HG02763 (cell line): ENCODE measurements around the gene PAK4.
"Not testable (repeated sequence)": the region's sequence is repeated elsewhere in the genome, so short reads cannot be mapped to it uniquely, and the experiment has no call there.

Experiments
- ATAC-seq: cut with Tn5 transposase; IDR thresholded peaks from one replicate; pipeline ENCODE4 v1.9.1; 2021; ENCODE audit warnings: mild to moderate bottlenecking, moderate library complexity; ENCODE audit not compliant: unreplicated experiment

The PAK4 gene

DNA sequence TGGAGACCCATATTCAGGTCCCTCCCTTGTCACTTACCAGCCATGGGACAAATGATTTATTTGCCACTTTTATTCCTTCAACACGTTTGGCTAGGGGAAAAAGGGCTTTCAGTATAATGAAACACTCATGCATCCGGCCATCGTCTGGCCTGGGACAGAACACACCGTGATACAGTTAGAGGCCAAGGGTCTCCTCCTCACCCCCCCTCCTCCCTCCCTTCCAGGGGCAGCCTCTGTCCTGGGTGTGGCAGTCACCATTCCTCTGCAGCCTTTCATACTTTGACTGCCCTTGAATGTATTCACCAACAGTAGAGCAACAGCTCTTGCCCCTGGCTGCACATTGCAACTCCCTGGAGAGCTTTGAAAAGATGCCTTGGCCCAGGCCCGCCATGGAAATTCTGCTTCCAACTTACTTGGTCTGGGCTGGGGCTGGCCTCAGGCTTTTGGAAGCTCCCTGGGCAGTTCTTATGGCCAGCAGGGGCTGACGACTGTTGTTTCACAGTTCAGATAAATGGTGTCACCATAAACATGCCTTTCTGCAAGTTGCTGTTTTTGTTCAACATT, 3.0 kb downstream of the PAK4 start:
- no peak for ATAC-seq

DNA sequence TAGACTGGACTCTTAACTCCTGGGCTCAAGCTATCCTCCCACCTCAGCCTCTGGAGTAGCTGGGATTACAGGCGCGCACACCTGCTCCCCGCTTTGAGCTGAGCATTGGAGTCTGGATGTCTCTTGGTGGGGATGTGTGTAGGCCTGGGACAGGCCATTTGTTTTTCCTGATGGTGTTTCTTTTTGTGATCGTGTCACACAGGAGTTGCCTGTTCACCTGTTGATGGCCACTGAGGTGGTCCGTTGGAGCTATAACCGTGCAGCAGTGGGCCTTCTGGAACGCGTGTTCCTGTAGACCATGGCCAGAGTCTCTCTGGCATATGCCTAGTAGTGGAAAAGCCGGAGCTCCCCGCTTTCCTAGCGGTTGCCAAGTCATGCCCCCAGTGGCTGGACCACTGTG, 3.5 kb downstream of the PAK4 start:
- ATAC-seq, result no peak

DNA sequence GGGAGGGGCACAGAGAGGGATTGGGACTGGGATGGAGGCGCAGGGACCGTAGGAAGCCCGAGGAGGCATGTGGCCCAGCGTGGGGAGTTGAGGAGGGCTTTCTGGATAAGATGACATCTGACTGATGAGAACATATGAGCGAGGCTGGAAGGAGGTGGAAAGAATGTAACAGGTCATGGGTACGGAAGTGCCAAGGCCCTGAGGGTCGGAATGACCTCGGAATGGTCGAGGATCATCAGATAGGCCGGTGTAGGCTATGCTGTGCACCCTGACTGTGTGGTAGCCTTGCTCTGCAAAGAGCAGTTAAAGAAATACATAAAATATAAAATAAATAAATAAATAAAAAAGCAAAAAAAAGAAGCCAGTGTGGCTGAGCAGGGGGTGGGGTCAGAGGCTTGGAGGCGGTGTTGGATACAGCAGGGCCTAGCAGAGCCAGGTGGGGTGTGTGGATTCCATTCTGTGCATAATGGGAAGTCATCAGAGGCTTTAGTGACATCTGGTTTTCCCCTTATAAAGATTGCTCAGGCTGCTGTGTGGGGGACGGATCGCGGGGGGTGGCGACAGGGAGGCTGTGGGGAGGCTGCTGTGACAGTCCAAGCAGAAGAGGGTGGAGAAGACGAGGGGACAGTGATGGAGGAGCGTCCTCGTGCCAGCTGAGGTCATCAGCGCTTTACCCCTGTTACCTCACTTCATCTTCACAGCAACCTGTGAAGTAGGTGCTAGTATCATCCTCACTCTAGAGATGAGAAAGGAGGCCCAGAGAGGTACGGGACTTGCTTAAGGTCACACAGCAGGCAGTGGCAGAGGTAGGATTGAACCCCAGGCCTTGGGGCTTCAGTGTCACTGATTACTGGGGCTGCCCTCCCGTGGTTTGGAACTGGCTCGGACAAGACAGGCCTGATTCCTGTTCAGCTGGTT, 5.0 kb downstream of the PAK4 start:
- no peak for ATAC-seq

DNA sequence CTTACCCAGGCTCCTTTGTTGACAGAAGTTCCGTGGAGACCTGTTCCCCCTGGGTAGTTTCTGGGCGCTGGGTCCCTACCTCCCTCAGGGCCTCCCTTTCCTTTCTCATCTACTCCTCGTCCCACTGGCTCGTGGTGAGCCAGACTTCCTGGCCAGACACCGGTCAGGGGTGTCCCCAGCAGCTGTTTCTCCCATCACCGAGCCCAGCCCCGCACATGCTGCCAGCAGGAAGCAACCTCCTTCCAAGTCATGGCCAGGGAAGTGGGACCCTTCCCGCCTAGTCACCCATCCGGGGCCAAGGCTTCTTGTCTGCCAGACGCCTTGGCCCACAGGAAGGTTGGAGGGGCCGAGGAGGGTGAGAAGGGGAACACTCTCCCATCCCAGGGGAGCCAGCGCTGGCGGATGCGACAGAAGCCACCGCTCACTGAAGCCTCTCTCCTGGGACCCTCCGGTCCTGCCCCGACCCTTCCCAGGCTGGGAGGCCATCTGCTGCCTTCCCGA, 5.7 kb downstream of the PAK4 start:
- no peak for ATAC-seq

DNA sequence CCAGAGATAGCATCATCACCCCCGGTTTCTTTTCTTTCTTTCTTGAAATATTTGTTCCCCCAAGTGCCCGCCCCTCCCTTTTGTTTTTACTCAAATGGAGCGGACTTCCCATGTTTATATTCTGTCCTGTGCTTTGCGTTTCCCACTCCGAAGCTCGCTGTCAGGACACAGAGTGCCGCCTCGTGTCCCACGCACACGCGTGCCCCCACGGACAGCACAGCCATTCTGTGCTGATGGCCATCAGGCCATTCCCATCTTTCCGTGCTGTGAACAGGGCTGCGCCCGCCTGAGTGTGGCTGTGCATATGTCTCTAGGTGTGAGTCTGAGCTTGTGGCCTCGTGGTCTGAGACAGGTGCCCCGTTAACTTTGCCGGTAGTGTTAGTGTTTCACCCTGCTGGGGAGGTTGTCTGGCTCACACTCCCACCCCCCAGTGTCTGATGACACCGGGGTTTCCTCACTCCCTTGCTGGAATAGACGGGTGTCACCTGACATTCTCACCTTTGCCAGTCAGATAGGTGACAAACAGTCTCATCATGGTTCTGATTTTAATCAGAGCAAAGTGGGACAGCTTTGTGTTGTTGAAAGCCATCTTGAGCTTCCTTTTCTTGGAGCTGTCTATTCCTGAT, 6.9 kb downstream of the PAK4 start:
- no peak for ATAC-seq

DNA sequence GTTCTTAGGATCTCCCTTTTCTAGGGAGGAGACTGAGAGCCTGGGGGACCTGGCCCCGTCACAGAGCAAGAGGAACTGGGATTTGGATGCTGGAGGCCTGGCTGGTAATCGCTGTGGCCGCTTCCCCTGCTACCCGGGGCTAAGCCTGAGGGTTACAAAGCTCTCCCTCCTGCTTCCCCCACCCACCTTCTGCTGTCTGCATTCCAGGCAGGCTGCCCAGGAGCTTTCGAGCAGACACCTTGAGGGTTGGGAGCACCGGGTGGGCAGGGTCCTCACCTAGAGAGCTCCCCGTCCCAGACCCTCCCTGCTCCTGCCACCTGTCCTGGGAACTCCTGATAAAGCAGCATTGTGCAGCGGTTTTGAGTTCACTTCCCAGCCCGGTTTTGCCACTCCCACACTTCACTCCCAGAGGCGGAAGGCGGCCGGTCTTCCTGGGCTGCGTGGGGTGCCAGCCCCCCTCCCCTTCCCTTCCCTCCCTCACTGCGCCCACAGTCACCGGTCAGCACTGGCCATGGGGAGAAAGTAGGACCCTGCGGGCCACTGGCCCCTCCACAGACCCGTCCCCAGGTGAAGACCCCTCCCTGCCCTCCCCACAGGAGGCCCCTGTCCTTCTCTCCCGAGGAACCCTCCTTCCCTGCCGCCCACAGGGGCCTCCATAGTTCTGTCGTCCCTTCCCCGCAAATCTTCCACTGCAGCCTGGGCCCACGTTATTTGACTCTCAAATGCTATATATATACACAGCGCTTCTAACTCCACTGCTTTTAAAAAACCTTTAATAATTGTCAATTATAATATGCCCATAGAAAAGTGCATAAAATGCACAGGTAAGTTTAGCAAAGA, 8.1 kb downstream of the PAK4 start:
- no peak for ATAC-seq

DNA sequence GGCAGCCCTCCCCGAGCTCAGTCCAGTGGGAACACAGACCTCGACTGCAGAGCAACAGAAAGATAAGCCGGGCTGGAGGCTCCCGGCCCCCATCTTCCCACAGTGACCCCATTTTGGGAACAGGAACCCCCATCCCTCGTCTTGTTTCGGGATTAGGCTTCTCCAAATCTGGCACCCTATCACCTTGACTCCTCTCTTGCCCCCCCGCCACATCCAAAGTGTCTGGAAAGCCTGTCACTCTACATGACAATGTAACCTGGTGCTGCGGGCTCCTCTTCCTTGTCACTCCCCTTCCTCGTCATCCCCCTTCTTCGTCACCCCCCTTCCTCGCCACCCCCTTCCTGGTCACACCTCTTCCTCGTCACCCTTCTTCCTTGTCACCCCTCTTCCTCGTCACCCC, 10.1 kb downstream of the PAK4 start:
- ATAC-seq, result no peak

DNA sequence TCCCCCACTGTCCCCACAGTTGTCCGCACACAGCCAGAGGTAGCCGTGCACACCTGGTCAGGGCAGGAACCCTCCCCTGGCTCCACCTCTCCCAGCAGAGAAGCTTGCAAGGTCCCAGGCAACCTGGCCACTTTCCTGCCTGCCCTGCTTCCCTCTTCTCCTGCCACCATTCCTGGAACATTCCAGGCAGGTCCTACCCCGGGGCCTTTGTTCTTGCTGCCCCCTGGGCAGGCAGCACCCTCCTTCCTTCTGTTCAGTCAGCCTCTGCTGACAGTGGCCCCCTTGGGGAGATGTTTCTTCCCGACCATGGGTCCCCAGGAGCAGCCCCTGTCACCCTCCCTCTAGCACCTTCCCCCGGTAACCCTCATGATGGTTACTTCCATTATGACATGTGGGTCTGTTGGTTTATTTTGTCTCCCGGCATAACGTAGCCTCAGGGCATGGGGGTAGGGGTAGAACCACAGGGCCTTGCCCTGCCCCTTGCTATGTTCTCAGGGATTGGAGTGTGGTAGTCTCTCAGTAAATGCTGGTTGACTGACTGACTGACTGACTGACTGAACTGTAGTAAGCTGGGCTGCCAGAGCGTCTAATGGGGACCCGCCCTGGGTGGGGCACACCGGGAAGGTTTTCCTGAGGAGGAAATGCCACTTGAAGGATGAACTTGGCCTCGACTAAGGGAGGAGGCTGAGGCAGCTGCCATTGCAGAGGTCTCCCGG, 10.8 kb downstream of the PAK4 start:
- ATAC-seq, result no peak

DNA sequence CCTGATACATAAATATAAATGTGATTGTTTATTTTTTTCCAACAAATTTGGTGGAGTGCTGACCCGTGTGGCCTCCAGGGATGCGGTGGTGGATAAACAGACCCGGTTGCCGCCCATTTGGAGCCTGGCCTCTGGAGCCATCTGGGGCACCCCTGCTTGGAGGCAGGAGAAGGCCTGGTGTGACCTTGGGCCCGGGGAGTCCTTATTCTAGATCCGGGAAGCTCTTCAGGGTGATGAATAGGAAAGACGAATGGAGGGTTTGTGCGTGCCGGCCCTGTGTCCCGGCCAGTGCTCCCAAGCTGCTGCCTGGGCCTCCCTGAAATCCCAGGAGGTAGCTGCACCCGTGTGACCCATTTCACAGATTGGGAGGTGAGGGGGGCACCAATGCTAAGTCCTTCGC, 11.5 kb downstream of the PAK4 start:
- ATAC-seq, result no peak

DNA sequence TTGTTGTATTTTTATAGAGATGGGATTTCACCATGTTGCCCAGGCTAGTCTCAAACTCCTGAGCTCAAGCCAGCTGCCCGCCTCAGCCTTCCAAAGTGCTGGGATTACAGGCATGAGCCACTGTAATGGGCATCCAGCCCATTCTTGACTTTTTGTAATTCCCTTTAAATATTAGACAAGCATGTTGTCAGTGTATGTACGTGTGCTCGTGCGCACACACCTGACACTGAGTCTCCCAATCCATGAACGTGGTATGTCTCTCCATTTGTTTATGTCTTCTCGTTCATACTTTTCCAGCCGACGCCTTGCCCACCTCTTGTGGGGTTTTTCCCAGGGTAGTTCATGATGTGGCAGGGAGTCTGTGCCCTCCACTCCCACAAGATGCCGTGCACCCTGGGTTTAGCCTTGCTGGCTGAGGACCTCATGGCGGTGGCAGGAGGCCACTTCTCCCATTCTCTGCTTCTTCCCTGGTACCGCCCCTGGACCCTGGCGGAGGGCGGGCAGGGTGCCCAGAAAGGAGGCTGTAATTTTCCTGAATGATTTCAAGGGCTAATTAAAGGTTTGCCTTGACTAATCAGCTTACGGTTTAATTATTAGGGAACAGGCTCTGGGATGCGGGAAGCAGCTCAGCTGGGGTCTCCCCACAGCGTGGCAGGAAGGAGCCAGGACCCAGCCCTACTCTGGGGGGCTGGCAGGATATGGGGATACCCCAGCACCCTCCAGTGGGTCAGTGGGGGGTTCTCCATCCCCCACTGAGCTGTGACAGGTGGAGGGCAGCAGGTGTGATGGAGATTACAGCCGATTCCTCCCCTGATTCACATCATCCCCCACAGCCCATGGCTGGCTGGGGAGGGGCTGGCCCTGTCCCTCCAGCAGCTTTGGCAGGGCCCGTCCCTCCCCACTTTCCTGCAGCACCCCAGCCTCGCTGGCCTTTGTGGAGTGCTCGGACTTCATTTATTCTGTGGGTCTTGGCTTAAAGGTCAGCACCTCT, 12.9 kb downstream of the PAK4 start:
- ATAC-seq, result no peak

DNA sequence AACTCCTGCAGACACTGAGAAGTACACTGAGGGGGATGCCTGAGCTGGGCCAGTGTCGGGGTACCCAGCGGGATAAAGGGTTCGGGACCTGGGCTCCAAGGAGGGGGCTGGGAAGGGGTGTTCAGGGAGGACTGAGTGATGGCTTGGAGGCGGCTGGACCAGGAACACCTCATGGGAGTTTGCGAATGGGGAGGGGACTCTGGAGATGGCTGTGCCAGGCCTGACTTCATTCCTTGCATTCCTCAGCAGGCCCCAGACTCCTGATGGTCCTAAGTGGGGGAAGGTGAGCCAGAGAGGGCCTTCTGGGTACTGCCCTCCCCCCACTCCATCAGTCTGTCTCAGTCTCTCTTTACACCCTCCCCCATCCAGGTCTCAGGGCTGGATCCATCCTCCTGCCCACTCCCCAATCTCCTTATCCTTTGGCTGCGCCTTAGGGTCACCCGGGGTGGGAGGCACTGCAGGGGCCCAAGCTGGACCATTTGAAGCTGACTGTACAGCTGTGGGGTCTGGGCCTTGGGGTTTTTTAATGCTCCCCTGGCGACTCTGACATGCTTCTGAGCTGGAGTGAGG, 13.8 kb downstream of the PAK4 start:
- no peak for ATAC-seq

DNA sequence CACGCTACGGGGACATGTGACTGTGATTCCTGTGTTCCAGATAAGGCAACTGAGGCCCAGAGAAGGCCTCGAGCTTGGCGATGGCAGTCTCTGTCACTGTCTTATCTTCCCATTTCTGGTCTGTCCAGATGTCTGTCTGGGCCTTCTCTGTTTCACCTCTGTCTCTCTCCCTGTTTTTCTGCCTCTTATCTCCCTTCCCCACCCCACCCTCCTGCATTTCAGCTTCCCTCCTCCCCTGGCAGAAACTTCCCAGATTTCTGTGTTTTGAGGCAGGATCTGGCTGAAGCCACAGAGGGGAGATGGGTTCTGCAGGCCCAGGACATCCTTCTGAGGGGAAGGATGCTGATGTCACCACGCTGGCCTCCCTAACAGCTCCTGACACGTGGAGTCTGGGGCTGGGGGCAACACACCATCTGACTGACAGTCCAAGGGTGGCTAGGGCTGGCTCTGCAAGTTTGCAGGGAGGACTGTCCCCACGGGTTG, 14.4 kb downstream of the PAK4 start:
- ATAC-seq, result no peak

DNA sequence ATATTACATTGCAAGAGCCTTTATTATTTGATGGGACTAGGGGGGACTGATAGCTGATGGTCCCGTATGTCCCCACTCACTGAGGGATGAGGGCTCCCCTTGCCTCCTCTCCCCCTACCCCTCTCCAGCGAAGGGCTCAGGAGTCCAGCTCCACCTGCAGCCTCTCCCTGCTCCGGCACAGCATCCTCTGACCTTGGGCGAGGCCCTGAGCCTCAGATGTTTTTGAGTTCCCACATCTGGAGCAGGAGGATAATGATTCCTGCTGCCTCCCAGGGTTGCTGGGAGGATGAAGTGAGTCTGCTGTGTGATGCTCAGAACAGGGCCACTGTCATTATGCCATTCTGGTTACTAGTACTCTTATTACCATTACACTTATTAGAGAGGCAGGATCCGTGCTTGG, 15.0 kb downstream of the PAK4 start:
- ATAC-seq, result no peak

DNA sequence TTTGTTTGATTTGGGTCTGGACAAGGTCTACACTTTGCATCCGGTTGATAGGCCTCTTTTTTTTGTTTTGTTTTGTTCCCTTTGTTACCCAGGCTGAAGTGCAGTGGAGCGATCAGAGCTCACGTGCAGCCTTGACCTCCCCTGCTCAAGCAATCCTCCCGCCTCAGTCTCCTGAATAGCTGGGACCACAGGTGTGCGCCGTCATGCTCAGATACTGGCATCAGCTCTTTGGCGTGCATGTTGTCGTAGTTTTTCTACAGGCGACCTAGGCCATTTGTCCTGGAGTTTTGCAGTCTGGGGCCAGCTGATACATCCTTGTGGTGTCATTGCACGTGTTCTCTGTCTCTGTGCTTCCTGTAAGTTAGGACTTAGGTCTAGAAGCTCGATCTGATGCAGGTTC, 16.3 kb downstream of the PAK4 start:
- ATAC-seq, result no peak

DNA sequence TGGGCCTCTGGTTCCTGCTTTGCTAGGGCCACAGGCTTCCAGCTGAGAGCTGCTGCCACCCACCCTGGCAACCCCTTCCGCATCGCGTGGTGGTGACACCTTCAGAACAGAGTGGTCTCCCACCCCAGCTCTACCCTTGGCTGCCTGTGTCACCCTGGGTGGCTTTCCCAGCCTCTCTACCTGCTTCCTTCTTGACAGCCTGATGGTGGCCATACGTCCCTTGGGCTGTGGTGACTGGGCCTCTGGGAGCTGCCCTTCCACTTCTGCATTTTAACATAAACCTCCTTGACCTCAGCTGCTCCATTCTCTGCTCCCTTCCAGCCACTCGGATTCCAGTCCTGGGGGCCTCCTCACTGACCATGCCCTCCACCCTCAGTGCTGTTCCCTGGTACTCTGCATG, 17.0 kb downstream of the PAK4 start:
- ATAC-seq, result no peak

DNA sequence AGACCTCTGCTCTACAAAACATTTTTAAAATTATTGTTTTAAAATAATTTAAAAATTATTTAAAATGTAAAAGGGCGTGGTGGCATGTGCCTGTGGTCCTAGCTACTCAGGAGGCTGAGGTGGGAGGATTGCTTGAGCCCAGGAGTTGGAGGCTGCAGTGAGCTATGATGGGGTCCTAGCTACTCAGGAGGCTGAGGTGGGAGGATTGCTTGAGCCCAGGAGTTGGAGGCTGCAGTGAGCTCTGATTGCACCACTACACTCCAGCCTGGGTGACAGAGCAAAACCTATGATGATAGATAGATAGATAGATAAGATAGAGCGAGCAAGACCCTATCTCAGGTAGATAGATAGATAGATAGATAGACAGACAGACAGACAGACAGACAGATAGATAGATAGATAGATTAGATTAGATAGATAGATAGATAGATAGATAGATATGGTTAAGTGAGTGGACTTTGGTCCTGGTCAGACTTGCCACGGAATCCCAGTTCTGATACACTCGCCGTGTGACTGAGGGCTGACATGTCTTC, 18.2 kb downstream of the PAK4 start:
- ATAC-seq, result not testable (repeated sequence)

DNA sequence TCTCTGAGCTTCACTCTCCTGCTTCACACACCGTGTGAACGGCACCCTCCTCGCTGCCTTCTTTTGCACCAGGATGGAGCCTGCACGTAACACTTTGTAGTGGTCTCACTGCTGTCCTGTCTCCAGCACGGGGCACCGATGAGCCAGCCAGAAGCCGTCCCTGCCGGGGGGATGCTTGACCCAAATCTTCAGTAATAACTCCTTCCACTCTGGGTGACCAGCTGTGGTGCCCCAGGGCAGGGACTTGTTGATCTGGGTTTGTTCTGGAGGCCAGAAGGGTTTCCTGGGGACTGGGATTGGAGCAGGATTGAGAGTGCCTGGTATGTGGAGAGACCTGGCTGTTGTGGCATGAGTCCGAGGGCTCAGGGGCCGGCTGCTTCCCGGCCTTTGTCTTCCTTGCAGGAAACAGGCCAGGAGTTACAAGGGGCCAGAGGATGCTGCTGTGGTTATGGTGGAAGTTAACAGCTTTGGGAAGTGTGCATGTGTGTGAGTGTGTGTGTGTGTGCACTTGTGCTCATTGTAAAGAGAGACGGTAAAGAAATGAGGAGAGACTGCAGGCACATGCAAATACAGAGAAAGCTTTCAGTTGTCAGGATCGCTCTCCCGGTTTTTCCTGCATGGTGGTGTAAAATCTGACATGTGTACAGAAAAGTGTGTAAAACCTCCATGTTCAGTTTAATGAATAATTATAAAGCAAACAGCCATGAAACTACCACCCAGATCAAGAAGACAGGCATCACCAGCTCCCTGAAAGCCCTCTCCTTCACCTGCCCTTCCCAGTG, 18.9 kb downstream of the PAK4 start:
- no peak for ATAC-seq
